Bone marrow (tissue), 2 donors: ENCODE data around the gene ADGRE3.
"Not testable (repeated sequence)": the region's sequence is repeated elsewhere in the genome, so short reads cannot be mapped to it uniquely, and the experiment has no call there.

Source experiments
- DNase-seq, 2 donors: peaks; one replicate each; lab custom pipeline; 2025; lab: John Stamatoyannopoulos, UW

Gene ADGRE3

GRCh38 chr19:14595558-14595957 lies 79.1 kb downstream of the ADGRE3 start:
- DNase-seq: no peak

GRCh38 chr19:14589433-14589832 lies 85.2 kb downstream of the ADGRE3 start:
- DNase-seq: not testable (repeated sequence)

GRCh38 chr19:14585187-14585586 lies 89.5 kb downstream of the ADGRE3 start:
- DNase-seq: peak in 1 of 2 donors; percentile 45

DNA sequence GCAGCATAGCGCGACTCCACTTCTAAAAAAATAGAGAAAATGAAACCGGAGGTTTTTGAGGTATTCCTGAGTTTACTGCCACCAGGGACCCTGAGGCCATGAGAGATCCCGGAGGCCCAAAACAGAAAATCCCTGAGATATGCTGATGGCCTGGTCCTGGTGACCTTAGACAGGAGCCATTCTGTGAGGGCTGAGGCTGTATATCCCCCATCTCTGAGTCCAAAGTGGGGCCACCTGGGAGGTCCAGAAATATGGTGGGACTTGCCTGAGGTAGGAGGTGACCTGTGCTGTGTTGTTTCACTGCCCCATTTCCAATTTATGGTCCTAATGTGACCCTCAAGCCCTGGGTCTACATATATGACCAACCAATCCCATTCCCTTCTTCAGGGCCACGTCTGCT lies 90.3 kb downstream of the ADGRE3 start:
- DNase-seq: not testable (repeated sequence)

DNA sequence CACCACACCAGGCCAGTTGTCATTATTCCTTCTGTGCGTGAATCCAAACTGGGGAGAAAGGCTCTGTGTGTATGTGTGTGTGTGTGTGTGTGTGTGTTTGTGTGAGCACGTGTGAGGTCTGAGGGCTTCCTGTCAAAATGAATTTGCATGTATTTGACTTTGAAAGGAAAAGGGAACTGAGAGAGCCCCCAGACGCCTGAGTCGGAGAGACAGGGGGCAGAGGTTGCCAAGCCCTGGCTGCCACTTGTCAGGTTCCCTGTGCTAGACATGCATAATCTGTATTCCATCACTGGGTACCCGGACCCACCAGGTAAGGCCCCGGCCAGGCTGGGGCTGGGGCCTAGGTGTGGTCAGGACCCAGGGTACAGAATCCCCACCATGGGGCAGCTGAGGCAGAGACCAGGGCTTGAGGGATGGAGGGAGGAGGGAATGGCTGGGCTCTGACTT lies 91.7 kb downstream of the ADGRE3 start, which contains the start of gene CLEC17A:
TSS of gene CLEC17A (plus strand) at position 191 of the 447 bp plus-strand sequence. CDS start at position 268, 77 bp downstream.
- DNase-seq: no peak

GRCh38 chr19:14580623-14581237 lies 93.9 kb downstream of the ADGRE3 start:
- no peak for DNase-seq

DNA sequence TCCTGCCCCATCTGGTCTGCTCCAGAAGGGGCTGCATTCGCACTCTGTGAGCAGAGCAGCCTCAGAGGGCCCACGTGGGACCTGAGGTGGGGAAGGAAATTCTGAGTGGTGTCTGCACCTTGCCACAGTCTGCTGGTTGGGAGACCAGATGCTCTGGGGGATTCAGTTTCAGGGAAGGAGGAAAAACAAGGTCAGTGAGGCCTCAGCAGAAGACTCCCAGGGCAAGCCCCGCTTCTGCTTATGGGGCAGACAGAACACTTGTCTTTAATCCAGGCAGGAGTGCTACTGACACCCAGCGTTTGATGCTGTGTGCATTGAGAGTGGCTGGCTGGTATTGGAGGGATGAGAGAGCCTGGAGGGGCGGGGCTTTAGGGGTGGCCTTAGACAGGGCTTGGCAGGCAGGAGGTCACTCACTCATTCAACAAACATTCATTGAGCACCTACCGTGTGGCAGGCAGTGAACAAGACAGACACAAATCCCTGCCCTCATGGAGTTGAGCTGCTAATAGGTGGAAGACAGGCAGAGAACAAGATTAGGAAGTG lies 96.7 kb downstream of the ADGRE3 start:
- DNase-seq: no peak

- DNase-seq: no peak
Measured at GRCh38 chr19:14577264-14577663, 97.4 kb downstream of the ADGRE3 start.

DNA sequence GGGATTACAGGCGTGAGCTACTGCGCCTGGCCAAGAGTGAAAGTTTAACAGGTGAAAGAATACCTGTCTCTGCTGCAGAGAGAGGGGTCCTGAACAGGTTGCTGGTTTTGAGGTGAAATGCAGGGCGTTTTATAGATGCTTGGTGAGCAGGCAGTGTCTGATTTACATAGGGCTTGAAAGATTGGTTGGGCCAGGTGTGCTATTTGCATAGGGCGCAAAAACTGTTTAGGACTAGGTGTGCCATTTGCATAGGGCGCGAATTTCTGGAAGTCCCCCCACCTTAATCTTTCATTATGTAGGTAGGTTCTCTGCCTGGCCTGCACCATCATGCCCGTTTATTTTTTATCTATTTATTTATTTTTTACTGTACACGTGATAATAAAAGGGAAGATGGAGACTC lies 98.3 kb downstream of the ADGRE3 start:
- DNase-seq: no peak

DNA sequence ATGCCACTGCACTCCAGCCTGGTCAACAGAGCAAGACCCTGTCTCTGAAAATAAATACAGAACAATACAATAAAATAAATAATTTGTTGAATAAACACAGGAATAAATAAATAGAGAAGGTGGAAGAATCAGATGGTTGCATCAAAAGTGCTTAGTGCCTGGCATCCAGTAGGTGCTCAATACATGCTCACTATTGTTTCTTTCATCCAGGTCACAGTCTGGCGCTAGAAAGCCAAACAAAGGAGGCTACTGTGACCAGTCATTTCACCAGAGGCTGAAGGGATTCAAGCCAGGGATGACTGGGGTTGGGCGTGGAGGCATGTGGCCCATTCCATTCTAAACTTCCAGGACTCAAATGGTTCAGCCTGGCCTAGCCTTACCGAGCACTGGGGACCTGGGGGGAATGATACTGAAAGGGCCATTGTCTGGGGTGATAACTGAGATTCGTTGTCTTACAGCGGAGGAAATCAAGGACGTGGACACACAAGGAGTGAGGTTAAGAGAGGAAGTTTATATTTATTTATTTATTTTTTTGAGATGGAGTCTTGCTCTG lies 99.1 kb downstream of the ADGRE3 start:
- DNase-seq: no peak

GRCh38 chr19:14571695-14572490 lies 102.8 kb downstream of the ADGRE3 start, which contains the start of gene NDUFB7:
NDUFB7 (minus strand) TSS chr19:14572066; CDS start chr19:14572000, 66 bp downstream.
- DNase-seq: peak; percentile 83 to 86

DNA sequence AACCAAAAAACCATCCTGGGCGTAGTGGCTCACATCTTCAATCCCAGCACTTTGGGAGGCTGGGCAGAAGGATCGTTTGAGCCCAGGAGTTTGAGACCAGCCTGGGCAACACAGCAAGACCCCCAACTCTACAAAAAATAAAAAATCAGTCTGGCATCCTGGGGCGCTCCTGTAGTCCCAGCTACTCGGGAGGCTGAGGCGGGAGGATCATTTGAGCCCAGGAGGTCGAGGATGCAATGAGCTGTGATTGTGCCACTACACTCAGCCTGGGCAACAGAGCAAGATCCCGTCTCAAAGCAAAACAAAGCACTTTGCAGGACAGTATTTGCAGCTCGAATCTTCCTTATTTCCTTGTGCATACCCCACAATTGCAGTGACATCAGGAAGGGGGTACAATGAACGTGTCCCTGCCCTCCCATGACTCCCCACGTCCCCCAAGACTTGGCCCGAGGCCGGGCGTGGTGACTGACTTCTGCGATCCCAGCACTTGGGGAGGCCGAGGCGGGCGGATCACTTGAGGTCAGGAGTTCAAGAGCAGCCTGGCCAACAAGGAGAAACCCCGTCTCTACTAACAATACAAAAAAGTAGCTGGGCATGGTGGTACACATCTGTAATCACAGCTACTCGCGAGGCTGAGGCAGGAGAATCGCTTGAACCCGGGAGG lies 103.6 kb downstream of the ADGRE3 start:
- DNase-seq: no peak
